ENCODE results near the gene WWOX.
"Not testable (repeated sequence)": the region's sequence is repeated elsewhere in the genome, so short reads cannot be mapped to it uniquely, and the experiment has no call there.

Gene WWOX

GRCh38 chr16:78669994-78670393, 570.5 kb downstream of the WWOX start:
- DNase-seq, result no peak

DNA sequence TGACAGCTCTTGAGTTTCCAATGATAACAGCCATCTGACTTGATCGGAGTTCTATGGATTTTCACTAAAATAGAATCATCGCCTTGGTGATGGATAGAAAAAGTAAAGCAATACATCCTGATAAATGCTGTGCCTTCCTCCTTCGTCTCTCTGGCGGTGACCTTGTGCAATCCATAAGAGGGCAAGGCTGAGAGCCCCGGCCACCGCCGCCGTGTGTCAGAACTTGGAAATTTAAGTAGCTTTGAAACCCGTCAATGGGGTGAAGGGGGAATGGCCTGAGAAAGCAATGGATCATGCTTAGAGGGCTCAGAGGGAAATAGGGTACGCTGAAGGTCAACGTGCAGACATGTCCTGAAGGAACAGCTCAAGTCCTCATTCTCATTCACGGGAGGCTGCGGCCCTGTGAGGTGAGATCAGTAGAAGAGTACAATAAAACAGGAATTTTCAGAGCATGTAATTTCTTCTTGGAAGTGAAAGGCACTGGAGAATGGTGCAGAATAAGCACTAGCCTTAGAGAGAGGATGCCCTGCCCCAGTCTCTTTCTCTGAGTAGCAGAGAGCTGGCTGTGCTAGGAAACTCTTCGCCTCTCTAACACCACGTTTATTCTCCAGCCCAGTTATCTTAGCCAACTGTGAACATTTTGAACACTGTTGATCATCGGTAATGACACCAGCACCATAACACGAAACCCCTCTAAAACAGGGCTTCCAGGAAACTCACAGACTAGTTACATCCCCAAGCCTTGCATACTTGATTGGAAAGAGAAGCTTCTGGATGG, 573.5 kb downstream of the WWOX start:
- DNase-seq, result no peak

- DNase-seq, result no peak
Measured at GRCh38 chr16:78673884-78674283, 574.4 kb downstream of the WWOX start.

DNA sequence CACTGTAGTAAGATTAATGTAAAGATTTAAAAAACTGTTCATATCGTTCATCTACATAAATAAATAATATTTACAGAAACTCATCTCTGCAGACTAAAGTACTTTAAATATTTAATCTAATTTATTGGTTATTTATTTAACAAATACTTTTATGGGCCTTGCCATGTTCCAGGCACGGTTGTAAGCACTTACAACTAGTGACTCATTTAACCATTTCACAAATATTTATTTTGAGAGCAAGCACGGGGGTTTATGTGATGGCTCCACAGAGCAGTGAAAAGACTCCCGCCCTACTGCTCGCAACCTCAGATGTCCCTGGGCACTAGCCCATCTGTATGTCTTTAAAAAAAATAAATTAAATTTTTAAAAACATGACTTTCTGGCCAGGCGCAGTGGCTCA, 575.9 kb downstream of the WWOX start:
- no peak for DNase-seq

DNA sequence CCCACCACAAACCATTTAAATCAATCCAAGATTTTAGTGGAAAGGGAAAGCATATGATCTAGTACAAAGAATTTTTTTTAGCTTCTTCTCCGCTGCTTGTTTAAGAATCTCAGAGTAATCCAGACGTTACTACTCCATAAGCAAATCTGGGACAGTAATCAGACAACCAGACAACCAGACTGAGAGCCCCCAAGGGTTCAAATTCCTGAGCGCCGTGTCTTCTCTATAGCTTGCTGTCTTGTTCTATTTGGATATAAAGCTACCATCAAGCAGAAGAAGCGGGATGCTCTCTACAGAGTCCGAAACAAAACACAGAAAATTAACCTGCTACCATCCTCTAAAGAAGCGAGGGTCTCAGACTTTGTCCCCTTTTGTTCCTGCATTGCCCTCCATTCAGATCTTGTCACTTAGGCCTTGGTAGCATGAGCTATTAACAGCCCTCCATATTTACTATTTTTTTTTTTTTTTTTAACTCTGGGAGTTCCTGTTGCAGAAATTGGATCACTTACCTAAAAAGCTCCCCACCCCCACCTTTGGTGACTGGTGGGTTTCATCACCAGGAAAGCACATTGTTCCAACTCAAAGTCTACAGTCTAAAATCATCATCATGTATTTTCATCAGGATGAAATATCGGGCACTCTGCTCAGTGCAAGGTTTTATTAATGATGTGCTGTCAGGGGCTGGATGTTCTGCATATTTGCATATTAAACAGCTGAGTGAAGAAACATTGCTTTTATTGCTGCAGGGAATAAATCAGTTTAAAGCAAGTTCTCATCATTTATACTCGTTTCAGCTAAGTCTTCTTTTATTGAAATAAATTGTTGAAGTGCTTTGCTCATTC, 576.7 kb downstream of the WWOX start:
- DNase-seq, result no peak

DNA sequence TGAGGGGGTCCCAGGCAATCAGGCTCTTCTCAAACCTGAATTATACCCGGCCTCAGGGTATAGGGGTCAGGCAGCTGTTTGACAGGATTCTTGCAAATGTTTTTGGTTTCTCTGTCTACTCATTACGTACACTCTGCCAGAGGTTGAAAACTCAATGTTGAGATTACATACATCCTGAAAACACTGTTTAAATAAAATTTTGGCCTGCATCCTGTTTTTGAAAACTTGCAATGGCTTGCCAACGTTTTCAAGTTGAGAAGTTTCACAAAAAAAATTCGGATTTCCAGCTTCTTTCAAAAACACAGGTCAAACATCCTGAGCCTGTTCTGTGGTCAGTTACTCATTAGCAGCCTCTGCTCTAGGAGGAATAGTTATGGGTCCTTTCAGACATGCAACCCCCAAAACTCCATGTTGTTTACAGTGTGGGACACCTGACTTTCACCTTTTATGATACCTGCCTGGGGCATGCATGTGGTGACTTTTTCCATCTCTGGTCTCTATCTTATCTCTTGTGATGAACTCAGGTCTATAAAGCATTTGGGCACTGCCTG, 577.8 kb downstream of the WWOX start:
- DNase-seq, result no peak

- DNase-seq, result no peak
Measured at GRCh38 chr16:78679546-78679945, 580.1 kb downstream of the WWOX start.

DNA sequence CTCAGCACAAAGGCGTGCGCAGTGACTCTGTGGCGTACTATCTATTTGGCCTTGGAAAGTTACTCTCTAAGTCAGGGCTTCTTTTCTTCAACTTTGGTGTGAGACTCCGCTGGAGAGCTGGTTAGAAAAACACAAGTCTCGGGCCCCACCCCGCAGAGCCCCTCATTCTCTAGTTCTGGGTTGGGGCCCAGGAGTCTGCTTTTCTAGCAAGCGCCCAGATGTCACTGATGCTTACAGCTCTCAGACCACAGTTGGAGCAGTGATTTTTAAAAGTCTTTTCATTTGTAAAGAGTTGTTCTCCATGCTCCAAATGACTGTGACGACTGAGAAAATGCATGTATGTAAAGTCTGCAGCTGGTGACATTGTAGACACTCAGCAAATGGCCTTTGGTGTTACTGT, 582.3 kb downstream of the WWOX start:
- DNase-seq, result no peak

- no peak for DNase-seq
Measured at GRCh38 chr16:78684030-78684611, 584.7 kb downstream of the WWOX start.

DNA sequence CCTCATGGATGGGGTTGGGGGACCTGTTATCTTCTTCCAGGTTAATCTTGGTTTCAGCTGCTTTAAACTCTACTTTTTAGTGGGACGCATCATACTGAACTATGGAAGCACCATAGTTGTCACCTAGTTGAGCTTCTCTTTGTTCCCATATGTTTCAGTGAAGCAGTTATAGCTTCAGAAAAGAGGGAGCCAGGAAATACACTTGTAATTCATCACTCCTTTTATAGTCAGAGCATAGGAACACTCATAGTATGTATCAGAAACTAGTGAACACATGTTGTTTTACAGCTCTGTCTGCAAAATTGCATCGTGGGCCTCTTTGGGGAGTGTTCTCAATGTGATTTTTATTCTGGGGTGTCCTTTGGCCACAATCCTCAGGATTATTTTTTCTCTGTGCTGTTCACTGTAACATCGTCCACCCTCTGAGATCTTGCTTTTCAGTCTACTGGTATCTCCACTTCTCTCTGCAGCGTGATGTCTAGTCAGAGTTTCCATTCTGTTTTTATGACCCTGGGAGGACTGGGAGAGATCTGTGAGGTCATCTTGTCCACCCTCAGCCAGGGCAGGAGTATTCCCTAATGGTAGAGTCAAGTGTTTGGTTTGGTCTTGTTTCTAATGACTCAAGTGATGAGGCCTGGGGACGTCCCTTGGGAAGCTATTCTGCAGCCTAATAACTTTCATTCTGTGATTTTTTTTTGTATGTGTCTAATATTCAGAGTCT, 585.4 kb downstream of the WWOX start:
- no peak for DNase-seq

DNA sequence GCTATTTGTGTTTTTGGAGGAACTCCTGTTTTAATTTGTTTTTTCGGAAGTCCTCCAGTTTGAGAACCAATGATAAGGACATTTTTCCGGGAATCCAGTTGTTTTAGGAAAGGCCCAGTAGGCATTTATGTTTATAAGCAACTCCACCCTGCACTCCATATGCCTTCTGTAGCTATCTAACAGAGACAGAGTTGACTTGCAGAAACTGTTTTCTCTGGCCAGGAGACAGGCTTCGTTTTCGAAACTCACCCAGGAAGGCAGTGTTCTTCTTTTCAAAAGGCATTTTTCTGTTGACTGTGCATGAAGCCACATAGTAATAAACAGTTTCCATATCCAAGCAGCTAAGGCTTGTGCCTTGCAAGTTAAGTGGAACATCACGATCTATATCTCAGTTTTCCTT, 587.1 kb downstream of the WWOX start:
- DNase-seq, result no peak

DNA sequence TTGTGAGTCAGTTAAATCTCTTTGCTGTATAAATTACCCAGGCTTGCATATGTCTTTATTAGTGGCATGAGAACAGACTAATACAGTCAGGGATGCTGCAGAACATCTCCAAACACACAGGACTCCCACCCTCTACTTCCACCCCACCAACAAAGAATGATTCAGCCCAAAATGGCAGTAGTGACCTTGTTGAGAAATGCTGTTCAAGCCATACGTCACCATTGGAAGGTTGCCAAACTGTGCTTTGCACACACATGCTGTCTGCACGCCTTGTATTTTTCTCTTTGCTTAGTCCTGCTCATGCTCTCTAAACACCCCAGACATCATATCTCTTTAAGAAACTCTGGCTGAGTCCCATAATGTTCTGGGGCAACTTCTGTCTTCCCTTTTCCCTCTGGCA, 589.6 kb downstream of the WWOX start:
- no peak for DNase-seq

GRCh38 chr16:78689536-78689935, 590.1 kb downstream of the WWOX start:
- no peak for DNase-seq

- DNase-seq, result no peak
Measured at GRCh38 chr16:78690510-78690909, 591.1 kb downstream of the WWOX start.

GRCh38 chr16:78691746-78692145, 592.3 kb downstream of the WWOX start:
- not testable (repeated sequence) for DNase-seq

DNA sequence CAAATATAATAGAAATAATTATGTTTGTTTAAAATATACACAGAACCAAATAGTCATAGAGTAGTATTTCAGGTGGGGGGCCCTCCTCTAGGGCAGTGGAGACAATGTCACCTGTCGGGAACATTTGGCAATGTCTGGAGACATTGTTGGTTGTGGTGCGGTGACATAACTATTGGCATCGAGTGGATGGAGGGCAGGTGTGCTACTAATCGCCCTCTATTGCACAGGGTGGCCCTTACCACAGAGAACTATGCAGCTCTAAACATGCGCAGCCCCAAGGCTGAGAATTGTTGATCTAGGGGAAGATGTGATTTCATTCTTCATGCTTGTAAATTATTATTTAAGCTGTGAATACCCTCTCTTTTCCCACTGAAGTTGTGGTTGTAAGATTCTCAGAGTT, 594.0 kb downstream of the WWOX start:
- DNase-seq, result no peak

DNA sequence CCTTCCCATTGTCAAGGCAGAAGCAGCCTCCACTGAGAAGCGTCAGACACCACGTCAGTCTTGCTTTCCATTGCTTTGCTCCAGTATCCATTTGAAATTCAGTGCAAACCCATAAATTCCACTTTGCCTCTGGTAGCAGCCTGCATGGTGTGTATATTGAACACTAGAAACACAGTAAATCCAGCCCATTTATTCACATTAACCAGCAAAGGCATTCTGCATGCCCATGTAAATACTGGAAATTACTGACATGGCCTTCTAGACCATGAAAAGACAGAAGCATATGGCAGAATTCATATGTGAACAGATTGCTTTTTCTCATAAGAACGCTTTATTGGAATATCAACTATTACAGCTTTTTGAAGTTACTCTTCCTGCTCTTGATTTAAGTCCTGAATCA, 595.0 kb downstream of the WWOX start:
- no peak for DNase-seq

DNA sequence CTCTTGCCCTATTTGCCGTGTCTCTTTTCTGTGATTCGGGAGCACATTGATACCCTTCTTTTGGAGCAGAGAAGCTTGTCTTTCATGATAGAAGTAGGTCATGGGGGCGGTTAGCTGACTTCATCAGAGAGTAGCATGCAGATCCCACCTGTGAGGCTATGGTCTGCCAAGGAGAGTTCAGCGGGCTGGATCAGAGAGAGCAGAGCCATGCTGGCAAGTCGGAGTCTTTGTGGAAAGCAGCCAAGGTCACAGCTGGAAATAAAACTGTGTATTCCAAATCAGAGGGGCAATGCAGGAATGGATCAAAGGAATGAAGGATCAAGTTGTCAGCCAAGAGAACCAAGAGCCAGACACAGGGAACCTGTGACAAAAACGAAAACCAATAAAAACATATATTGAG, 595.9 kb downstream of the WWOX start:
- DNase-seq, result no peak

GRCh38 chr16:78696797-78697196, 597.3 kb downstream of the WWOX start:
- no peak for DNase-seq

GRCh38 chr16:78697426-78697825, 598.0 kb downstream of the WWOX start:
- no peak for DNase-seq

DNA sequence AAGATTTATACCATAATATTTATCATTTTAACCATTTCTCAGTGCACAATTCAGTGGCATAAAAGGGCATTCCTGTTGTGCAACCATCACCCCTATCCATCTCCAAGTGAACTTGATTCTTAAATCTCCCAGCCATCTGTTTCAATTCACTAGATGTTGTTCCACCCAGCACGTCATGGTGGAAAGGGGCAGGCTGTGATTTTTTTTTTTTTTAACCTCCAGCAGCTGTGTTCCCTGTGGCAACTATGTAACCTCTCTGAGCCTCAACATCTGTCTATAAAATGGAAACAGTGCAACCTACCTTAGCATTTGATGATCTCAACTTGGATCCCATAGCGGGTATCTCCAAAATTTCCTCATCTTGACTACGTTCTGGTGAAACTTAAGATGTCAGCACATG, 604.5 kb downstream of the WWOX start:
- DNase-seq, result no peak

DNA sequence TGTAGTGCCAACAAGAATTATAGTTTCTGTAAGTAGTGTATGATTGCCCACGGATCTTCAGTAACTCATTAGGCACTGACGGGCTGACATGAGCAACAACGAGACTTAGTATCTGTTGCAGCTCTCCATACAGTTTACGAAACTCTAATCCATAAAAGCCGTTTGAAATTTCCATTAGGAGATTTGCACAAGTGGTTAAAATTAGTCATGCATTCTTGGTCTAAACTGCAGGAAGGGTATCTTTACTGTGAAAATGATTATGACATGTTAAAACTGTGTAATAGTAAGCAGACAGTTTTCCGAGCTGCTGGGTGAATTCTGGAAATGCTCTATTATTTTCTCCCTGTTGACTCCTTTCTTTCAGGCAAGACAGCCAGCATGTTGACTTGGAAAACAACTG, 605.0 kb downstream of the WWOX start:
- DNase-seq, result no peak

DNA sequence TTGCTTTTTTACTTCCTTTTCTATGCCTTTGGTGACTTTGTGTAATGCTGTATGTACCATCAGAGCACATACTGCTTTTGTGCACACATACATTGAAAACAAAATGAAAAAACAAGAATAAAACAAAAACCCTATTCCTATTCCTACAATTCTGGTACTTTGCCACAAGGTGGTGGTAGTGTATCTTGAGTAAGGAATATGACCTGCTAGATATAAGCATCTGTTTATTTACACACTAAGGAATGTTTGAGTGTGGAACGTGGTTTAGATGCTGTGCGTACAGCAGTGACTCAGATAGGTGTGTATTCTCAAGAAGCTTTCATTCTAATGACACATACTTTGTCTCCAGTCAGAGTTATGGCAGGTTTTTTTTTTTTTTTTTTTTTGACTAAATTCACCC, 606.2 kb downstream of the WWOX start:
- peak in 1 of 6 experiments; percentile 1 for DNase-seq

All from stimulated activated naive CD4-positive, alpha-beta T cell (primary cell).